HG03060 (cell line): ENCODE results near the gene PDIA5.
"Not testable (repeated sequence)": the region's sequence is repeated elsewhere in the genome, so short reads cannot be mapped to it uniquely, and the experiment has no call there.

Experiments
- ATAC-seq: cut with Tn5 transposase; IDR thresholded peaks from one replicate; pipeline ENCODE4 v1.9.1; 2021; ENCODE audit warnings: low read depth, moderate number of reproducible peaks; ENCODE audit not compliant: unreplicated experiment

Gene PDIA5

DNA sequence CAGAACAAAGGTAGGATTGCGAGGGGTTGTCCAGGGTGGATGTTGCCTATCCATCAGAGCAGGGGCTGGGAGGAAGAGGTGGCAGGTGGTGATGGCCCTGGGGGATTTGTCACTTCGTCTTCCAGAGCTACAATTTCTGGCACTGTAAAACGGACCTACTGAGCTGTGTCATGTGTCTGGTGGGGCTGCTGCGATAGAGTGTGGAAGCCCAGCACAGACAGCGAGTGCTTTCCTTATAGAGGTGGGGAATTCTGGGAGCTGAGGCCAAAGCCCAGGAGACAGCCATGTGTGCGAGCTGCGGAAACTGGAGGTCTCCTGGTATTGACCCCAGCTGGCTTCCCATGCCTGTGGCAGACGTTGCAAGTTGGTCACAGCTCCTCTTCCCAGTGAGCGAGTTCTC, 73.7 kb downstream of the PDIA5 start:
- no peak for ATAC-seq

DNA sequence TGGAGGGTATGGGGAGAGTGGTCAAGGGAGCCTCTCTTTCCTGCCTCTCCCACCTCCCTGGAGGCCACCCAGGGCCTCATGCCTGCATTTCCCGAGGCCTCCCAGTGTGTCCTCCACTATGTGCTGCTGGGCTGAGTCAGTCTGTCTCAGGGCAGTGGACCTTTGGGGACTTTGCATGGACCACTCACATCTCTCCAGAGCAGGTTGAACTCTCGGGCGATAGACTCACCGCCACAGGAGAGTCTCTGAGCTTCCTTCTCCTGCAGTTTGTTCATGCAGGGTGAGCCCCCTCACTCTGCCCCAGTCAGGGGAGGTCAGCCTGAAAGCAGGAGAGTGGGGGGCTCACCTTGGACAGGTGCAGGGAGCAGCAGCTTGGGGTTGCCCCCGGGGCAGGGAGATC, 74.5 kb downstream of the PDIA5 start:
- no peak for ATAC-seq

- ATAC-seq: no peak
These were observed 77.0 kb downstream of the PDIA5 start for GRCh38 chr3:123143669-123144411.

DNA sequence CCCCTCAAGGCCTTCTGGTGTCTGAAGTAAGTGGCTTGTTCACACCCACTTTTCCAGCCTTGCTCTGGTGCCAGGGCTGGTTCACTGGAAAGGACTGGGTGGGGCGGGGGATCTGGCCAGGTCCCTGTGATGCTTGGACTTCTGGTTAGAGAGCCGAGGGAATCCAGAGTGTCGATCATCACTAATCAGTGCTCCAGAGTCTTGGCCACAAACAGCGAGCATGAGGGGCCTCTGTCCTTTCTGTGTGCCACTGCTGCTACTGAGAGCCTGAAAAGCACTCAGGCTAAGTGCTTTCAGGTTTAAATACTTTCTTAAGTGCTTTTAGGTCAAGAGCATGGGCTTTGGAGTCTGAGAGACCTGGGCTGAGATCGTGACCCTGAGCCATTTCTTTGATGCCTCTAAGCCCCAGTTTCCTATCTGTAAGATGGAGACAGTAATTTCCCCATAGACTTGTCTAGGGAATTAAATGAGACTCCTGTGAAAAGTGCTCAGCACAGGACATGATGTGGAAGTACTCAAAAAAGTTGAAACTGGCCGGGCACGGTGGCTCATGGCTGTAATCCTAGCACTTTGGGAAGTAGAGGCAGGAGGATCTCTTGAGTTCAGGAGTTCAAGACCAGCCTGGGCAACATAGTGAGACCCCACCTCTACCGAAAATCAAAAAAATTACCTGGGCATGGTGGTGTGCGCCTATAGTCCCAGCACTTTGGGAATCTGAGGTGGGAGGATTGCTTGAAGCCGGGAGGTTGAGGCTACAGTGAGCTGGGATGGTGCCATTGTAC, 81.1 kb downstream of the PDIA5 start:
- ATAC-seq: no peak

DNA sequence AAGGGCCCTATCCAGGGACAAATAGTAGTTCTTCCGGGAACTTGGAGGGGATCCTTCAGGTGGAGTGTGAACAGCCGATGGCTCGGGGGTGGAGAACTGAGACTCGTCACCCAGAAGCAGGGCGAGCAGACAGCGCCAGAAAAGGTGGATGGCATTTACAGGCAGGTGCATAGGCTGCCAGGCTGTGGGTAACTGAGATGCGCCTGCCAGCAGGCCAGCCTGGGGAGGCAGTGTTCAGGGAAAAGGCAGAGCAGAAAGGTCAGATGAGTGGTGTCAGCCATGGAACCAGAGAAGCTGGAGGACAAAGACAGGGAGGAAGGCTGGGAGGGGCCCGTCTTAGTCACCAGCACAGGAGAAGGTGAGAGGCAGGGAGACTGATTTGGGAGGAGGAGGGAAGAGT, 81.9 kb downstream of the PDIA5 start:
- no peak for ATAC-seq

GRCh38 chr3:123149525-123149924, 82.7 kb downstream of the PDIA5 start:
- no peak for ATAC-seq

- no peak for ATAC-seq
These were observed 83.8 kb downstream of the PDIA5 start for GRCh38 chr3:123150449-123151215.

DNA sequence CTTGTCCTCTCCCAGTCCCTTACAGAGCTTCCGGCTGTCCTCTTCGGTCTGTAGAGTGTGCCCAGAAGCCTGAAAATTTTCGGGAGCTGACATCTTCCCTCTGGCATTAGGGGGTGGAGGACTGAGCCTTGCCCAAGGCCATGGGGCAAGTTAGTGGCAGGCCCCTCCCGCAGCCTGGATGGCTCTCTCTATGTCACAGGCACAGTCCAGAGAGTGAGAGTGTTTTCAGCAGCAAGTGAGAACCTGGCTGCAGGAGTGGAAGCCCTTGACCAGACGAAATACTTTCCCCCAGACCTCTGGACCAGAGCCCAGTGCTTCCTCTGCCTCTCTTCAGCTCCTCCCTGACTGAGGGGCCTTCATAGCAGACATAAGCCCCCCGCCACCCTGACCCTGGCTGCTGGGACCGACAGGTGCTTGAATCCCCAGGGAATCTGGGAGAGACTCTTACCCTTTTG, 84.5 kb downstream of the PDIA5 start:
- no peak for ATAC-seq

GRCh38 chr3:123151853-123152420, 85.1 kb downstream of the PDIA5 start:
- ATAC-seq: not testable (repeated sequence)

DNA sequence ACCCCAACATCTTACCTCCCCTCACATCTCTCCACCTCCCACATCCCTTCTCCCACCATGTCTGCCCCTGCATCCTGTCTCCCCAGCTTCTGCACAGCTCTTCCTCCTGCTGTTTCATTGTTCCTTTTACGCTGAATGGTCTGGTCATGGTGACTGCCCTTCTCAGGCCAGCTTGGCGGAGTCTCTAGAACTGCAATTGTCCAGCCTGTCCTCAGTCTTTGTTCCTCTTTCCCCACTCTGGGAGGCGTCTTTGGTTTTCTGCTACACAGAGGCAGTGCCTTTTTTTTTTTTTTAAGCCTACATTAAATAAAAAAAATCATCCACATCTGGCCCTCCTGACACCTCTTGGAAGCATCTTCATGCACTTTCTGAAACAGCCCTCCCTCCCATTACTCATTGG, 85.9 kb downstream of the PDIA5 start:
- ATAC-seq: no peak

GRCh38 chr3:123153125-123154019, 86.5 kb downstream of the PDIA5 start:
- ATAC-seq: no peak

- no peak for ATAC-seq
These were observed 87.5 kb downstream of the PDIA5 start for GRCh38 chr3:123154020-123154985.

- no peak for ATAC-seq
These were observed 88.7 kb downstream of the PDIA5 start for GRCh38 chr3:123155471-123156011.

DNA sequence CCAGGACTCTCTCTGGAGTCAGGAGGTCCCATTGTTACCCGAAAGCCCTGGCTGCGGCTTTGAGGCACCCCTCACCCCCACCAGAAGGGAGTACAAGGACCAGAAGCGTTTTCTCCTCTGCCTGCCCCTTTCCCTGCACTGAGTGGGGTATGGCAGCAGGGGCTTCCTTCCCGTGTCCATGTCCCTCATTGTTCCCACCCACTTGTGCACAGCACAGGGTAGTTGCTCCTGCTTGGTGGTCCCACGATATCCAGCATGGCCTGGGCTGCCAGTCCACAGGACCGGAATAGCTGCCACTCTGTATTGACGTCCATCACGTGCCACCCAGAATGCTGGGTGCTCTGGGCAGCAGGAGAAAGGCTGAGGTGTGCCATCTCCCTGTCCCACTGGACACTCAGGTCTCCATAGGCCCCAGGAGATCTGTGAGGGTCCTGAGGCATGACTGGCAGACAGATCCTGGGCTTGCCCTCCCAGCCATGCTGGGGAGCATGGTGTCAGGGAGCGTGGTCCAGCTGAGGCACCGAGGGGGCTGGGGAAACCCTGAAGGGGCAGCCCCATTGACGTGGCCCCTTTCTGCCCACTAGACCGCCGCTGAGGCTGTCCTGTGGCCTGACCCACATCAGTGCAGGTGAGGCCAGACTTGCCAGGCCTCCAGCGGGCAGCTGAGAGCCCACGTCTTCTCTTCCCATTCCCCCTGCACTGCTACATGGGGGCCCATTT, 89.6 kb downstream of the PDIA5 start:
- no peak for ATAC-seq

DNA sequence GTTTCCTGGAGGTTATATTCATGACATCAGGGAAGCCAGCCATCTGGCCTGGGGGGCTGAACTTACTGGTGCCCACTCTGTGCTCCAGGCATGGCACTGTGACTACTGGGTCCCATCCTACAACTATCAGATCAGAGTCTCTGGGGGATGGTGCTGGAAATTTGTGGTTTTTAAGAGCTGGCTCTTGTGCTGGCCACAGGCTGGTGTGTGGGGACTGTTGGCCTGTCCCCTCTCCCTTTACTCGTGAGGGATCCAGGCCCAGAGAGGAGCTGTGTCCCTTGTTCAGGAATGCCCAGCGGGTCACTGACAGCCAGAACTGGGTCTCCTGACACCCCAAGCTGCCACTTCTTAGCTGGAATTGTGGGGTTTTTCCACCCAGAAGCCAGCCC, 90.4 kb downstream of the PDIA5 start:
- ATAC-seq: no peak

DNA sequence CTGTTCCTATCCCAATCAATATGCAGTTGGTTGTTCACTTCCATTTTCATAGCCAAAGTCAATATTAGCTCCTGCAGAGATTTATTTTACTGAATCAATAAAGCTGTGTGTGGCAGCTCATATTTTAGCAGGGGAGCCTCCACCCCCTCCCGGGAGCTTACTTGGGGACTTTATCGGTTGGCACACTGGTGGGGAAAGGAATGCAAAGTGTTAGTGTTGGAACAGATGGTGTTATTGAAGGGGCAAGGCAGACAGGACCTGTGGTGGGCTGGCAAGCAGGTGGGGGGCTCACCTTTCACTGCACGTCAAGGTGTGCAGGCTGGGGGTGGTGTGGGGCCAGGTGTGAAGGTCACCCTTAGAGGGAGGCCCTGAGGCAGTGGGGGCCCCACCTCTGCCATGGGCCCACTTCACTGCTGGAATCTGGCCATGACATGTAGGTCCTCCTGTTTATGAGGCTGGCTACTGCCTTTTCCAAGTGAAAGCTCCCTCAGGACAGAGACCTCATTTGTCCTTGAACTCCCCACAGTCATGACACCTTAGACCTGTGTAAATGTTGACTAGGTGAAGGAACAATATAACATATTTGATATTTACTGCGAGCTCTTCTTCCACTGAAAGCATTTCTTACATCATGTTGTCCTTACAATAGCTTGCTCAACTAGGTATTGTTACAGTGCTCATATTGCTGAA, 90.9 kb downstream of the PDIA5 start:
- ATAC-seq: no peak

DNA sequence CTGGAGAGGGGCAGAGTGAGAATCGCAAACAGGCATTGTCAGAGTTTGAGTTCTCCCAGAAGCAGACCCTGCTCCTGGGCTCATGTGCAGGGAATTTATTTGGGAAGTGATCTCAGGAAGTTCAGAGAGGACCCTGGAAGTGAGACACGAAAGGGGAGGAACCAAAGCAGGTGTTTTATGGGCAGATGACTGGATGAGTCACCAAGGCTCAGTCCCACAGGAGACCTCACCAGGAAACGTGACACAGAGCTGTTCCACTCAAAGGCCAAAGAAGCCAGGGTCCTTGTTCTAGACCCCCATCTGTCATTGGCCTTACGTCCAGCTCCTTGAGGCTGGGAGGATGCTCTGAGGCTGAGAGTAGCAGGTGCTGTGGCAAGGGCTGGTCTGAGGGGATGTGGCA, 91.5 kb downstream of the PDIA5 start:
- ATAC-seq: no peak
